PC-3 (cell line): ENCODE results near the gene CMTM8. TPM values are rescaled to one million over a fixed set of nuclear protein-coding genes. Genes with fewer than 3 reads are reported as not detected.

Experiments
- ATAC-seq: fragments of 200-7000 bp; cut with Tn5 transposase; 2 replicates; pipeline ENCODE4 v1.9.1; 2020; ENCODE audit warnings: mild to moderate bottlenecking, moderate library complexity
- BruUV-seq: library from RNA; stranded (reverse); fragments of 400-500 nt; replicated peaks from 2 replicates; lab custom pipeline; 2021; lab: Mats Ljungman, UMichigan
- CTCF ChIA-PET: fragments of 300-600 bp; sonication (Branson Sonifier 250); formaldehyde crosslinking; loops from one replicate; lab custom pipeline; 2022; ENCODE audit warnings: antibody characterized with exemption; lab: Charles Lee
- POLR2A ChIA-PET: fragments of 300-600 bp; sonication (Branson Sonifier 250); formaldehyde crosslinking; loops from one replicate; lab custom pipeline; 2022; ENCODE audit warnings: antibody characterized with exemption; ENCODE audit not compliant: unreplicated experiment; lab: Charles Lee
- DNase-seq: peaks from one replicate; pipeline ENCODE4 v3.0.0-alpha.2; 2015
- H2AFZ ChIP-seq: fragments of 300-600 bp; sonication (generic); 2 replicates; pipeline ENCODE4 v1.6.0; 2016; ENCODE audit warnings: antibody characterized with exemption, low read length
- H3F3A ChIP-seq: fragments of 300-600 bp; sonication (generic); one replicate; pipeline ENCODE4 v1.6.0; 2017; ENCODE audit warnings: antibody characterized with exemption, low read length, control low read depth, mild to moderate bottlenecking; ENCODE audit not compliant: unreplicated experiment
- H3K27ac ChIP-seq: fragments of 300-600 bp; sonication (generic); 2 replicates; pipeline ENCODE4 v1.5.1; 2016; ENCODE audit warnings: mild to moderate bottlenecking, low read length
- H3K27me3 ChIP-seq: fragments of 300-600 bp; sonication (generic); 2 replicates; pipeline ENCODE4 v1.6.1; 2016; ENCODE audit warnings: low read length, mixed read lengths
- H3K36me3 ChIP-seq: fragments of 300-600 bp; sonication (generic); 2 replicates; pipeline ENCODE4 v1.6.1; 2016; ENCODE audit warnings: low read depth, mixed run types, low read length, mixed read lengths
- H3K4me1 ChIP-seq: fragments of 300-600 bp; sonication (generic); 2 replicates; pipeline ENCODE4 v1.5.1; 2016; ENCODE audit warnings: low read length; ENCODE audit not compliant: insufficient read depth
- H3K4me2 ChIP-seq: fragments of 300-600 bp; sonication (generic); 2 replicates; pipeline ENCODE4 v1.6.0; 2016; ENCODE audit warnings: low read length
- H3K4me3 ChIP-seq: fragments of 300-600 bp; sonication (generic); 2 replicates; pipeline ENCODE4 v1.5.1; 2016; ENCODE audit warnings: mild to moderate bottlenecking, low read length, mixed read lengths
- H3K79me2 ChIP-seq: fragments of 300-600 bp; sonication (generic); 2 replicates; pipeline ENCODE4 v1.6.1; 2017; ENCODE audit warnings: low read length, mixed read lengths
- H3K9ac ChIP-seq: fragments of 300-600 bp; sonication (generic); 2 replicates; pipeline ENCODE4 v1.6.0; 2016; ENCODE audit warnings: mild to moderate bottlenecking, low read length
- H3K9me2 ChIP-seq: fragments of 300-600 bp; sonication (generic); replicated peaks from 2 replicates; pipeline ENCODE4 v1.6.1; 2016; ENCODE audit warnings: mixed run types, low read length, mixed read lengths
- H3K9me3 ChIP-seq: fragments of 300-600 bp; sonication (generic); 2 replicates; pipeline ENCODE4 v1.6.1; 2016; ENCODE audit warnings: low read length, mixed read lengths
- H4K20me1 ChIP-seq: fragments of 300-600 bp; sonication (generic); 2 replicates; pipeline ENCODE4 v1.6.1; 2016; ENCODE audit warnings: low read length, mixed read lengths
- CTCF ChIP-seq: fragments of 300-600 bp; sonication (generic); conservative IDR thresholded peaks from 2 replicates; pipeline ENCODE4 v1.5.1; 2017; ENCODE audit warnings: antibody characterized with exemption, low read depth, mild to moderate bottlenecking, low read length
- EZH2 ChIP-seq: fragments of 300-600 bp; sonication (generic); IDR thresholded peaks from one replicate; pipeline ENCODE4 v1.6.1; 2017; ENCODE audit warnings: antibody characterized with exemption, mild to moderate bottlenecking, low read length; ENCODE audit not compliant: unreplicated experiment
- EZH2phosphoT487 ChIP-seq: fragments of 300-600 bp; sonication (generic); IDR thresholded peaks from 2 replicates; pipeline ENCODE4 v1.6.1; 2018; ENCODE audit warnings: mild to moderate bottlenecking, antibody characterized with exemption, low read length, borderline replicate concordance
- intact Hi-C: fragments of 100-400 bp; cut with micrococcal nuclease; formaldehyde crosslinking; loops from 2 replicates; pipeline ENCODE4 v1.9.0; 2023
- total RNA-seq: library from RNA; depleted of rRNA; stranded (reverse); fragments of >200 nt; gene quantifications from 2 replicates; pipeline ENCODE4 v1.2.3, GENCODE V29; 2014

CMTM8 gene
- total RNA-seq, 1 experiment from 2014 or later: 5.2 TPM

- H3K4me3 ChIP-seq: peak overlapping the region; percentile 92
- H3K9me3 ChIP-seq: 0 out of 2 replicates have a peak, but pooled peaks cover 8% of the 10 kb centered on the region
- H3K9me2 ChIP-seq: no peaks in the 10 kb centered on the region
- ATAC-seq (peak; percentile 31), DNase-seq (peak; percentile 39)
- peak overlapping the region; percentile 98 for H2AFZ ChIP-seq
- H4K20me1 ChIP-seq: no peaks in the 10 kb centered on the region
- TSS peak; percentile 45 for BruUV-seq
- intact Hi-C loops: loop anchor here (1.0 to 5.0 kb wide), 4 partner anchors 9 to 153 kb away; partner anchors contain the start of gene CMTM7
- peaks cover 26% of the 10 kb centered on the region for H3K79me2 ChIP-seq
- H3K4me1 ChIP-seq: peaks cover 17% of the 10 kb centered on the region
- peak overlapping the region; percentile 99 for H3K4me2 ChIP-seq
- no peaks in the 10 kb centered on the region for H3K36me3 ChIP-seq
- no peak overlapping the region for H3K27ac ChIP-seq
- H3K9ac ChIP-seq: peak overlapping the region; percentile 59
- TF ChIP-seq EZH2phosphoT487: no peak
- no peak for TF ChIP-seq CTCF
- no peak for TF ChIP-seq EZH2
- CTCF ChIA-PET: interaction anchor here (0.5 to 1.1 kb wide), 5 partner anchors 9 to 664 kb away, joined by 3 to 5 read pairs (median 3); no protein-coding TSS in a partner anchor
- POLR2A ChIA-PET: interaction anchor here (0.5 kb wide), 1 partner anchor 135 kb away, joined by 4 read pairs; no protein-coding TSS in a partner anchor
- H3K27me3 ChIP-seq: no peaks in the 10 kb centered on the region
- H3F3A ChIP-seq: no peaks in the 10 kb centered on the region
These were observed 1.1 kb downstream of the CMTM8 start for GRCh38 chr3:32239307-32240158.

GRCh38 chr3:32240159-32240545 is 1.7 kb downstream of the CMTM8 start:
- ChIA-PET POLR2A (no interaction called here), CTCF (interaction anchor here (0.5 to 0.6 kb wide), 3 partner anchors 8 to 69 kb away, joined by 3 read pairs; no protein-coding TSS in a partner anchor)
- no peaks in the 10 kb centered on the region for H3F3A ChIP-seq
- no peaks in the 10 kb centered on the region for H3K9me2 ChIP-seq
- ATAC-seq (peak; percentile 8; the same call in 1 of the 2 replicates), DNase-seq (peak; percentile 67)
- H3K4me3 ChIP-seq: peak overlapping the region; percentile 92; the same call in 1 of the 2 replicates
- 0 out of 2 replicates have a peak, but pooled peaks cover 8% of the 10 kb centered on the region for H3K9me3 ChIP-seq
- H3K36me3 ChIP-seq: no peaks in the 10 kb centered on the region
- H3K4me2 ChIP-seq: peak overlapping the region; percentile 99
- H3K79me2 ChIP-seq: peaks cover 26% of the 10 kb centered on the region
- no peak for TF ChIP-seq EZH2phosphoT487
- peak; percentile 68 for TF ChIP-seq CTCF
- no peak overlapping the region for H3K9ac ChIP-seq
- H3K27me3 ChIP-seq: no peaks in the 10 kb centered on the region
- no peaks in the 10 kb centered on the region for H4K20me1 ChIP-seq
- BruUV-seq: no TSS peak
- no peak overlapping the region for H3K27ac ChIP-seq
- no peak overlapping the region for H2AFZ ChIP-seq
- intact Hi-C loops: no loop called here
- H3K4me1 ChIP-seq: peaks cover 19% of the 10 kb centered on the region
